IMR-90 (cell line): ENCODE data around the gene ACTR1A.

Experiments
- BHLHE40 ChIP-seq: fragments of 150-350 bp; IDR thresholded peaks from 2 replicates; pipeline ENCODE4 v1.6.1; 2016; ENCODE audit warnings: mild to moderate bottlenecking, low read depth, low read length
- CEBPB ChIP-seq: IDR thresholded peaks from 2 replicates; pipeline ENCODE4 v1.6.1; 2012; ENCODE audit warnings: low read depth, low read length, improper control_type of control experiment
- CHD1 ChIP-seq: IDR thresholded peaks from 2 replicates; pipeline ENCODE4 v1.6.1; 2012; ENCODE audit warnings: low read depth, low read length, improper control_type of control experiment
- CTCF ChIP-seq: conservative IDR thresholded peaks from 2 replicates; pipeline ENCODE4 v1.5.1; 2012; ENCODE audit warnings: mild to moderate bottlenecking, low read depth, low read length, improper control_type of control experiment
- MAFK ChIP-seq: IDR thresholded peaks from 2 replicates; pipeline ENCODE4 v1.6.1; 2012; ENCODE audit warnings: low read depth, low read length, improper control_type of control experiment
- POLR2A ChIP-seq: IDR thresholded peaks from 2 replicates; pipeline ENCODE4 v1.6.1; 2012; ENCODE audit warnings: mild to moderate bottlenecking, low read depth, low read length
- RAD21 ChIP-seq: IDR thresholded peaks from 2 replicates; pipeline ENCODE4 v1.6.1; 2012; ENCODE audit warnings: low read length, improper control_type of control experiment
- RCOR1 ChIP-seq: IDR thresholded peaks from 2 replicates; pipeline ENCODE4 v1.6.1; 2012; ENCODE audit warnings: mild to moderate bottlenecking, low read length, improper control_type of control experiment; ENCODE audit not compliant: insufficient replicate concordance
- SMC3 ChIP-seq: fragments of 150-350 bp; IDR thresholded peaks from 2 replicates; pipeline ENCODE4 v1.6.1; 2016; ENCODE audit warnings: low read depth, mild to moderate bottlenecking, antibody characterized with exemption, low read length, moderate library complexity
- TF ChIP-seq, protein P1 (sequence below): fragments of 150-350 bp; IDR thresholded peaks from 2 replicates; pipeline ENCODE4 v1.6.1; 2017; ENCODE audit warnings: mild to moderate bottlenecking, antibody characterized with exemption, low read length, low read depth

DNA sequence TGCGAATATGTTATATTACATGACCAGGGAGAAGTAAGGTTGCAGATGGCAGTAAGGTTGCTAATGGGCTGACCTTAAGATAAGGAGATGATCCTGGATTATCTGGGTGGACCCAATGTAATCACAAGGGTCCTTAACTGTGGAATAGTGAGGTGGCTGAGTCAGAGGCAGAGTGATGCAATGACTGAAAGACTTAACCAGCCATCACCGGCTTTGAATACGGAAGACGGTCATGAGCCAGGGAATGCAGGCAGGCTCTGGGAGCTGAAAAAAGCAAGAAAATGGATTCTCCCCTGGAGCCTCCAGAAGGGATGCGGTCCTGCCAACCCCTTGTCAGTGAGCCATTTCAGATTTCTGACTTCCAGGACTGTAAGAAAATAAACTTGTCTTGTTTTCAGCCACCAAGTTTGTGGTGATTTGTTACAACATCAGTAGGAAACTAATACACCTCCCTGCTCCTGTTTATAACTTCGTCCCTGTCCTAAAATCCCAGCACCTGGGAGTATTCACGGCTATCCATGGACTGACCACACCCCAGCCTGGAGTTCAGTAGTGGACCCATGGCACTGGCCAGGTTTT lies 46.5 kb downstream of the ACTR1A start:
- no peak for TF ChIP-seq SMC3
- TF ChIP-seq CTCF: no peak
- TF ChIP-seq POLR2A: no peak
- no peak for TF ChIP-seq RAD21
- no peak for TF ChIP-seq RCOR1
- TF ChIP-seq, protein P1, sequence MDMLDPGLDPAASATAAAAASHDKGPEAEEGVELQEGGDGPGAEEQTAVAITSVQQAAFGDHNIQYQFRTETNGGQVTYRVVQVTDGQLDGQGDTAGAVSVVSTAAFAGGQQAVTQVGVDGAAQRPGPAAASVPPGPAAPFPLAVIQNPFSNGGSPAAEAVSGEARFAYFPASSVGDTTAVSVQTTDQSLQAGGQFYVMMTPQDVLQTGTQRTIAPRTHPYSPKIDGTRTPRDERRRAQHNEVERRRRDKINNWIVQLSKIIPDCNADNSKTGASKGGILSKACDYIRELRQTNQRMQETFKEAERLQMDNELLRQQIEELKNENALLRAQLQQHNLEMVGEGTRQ: no peak
- no peak for TF ChIP-seq MAFK
- no peak for TF ChIP-seq BHLHE40
- no peak for TF ChIP-seq CHD1
- TF ChIP-seq CEBPB: peak; percentile 99
